Right cardiac atrium (tissue), 5 donors: ENCODE data around the gene EYA4. TPM values are rescaled to one million over a fixed set of nuclear protein-coding genes. Genes with fewer than 3 reads are reported as not detected.

Experiments
- ATAC-seq, 2 donors: fragments of 200-7000 bp; cut with Tn5 transposase; one replicate each; pipeline versions ENCODE4 v1.8.0 to v1.9.1; 2020; ENCODE audit warnings: moderate library complexity in 2 of 2, mild to moderate bottlenecking in 1 of 2
- DNase-seq, 3 donors: peaks; one replicate each; pipeline ENCODE4 v3.0.0-alpha.2; 2020
- H3K27ac ChIP-seq: one replicate; pipeline ENCODE4 v1.5.1; 2013; ENCODE audit warnings: mild to moderate bottlenecking, low read length, control low read depth, moderate library complexity
- H3K27me3 ChIP-seq: one replicate; pipeline ENCODE4 v1.6.1; 2013; ENCODE audit not compliant: control insufficient read depth, insufficient read depth
- H3K4me1 ChIP-seq: one replicate; pipeline ENCODE4 v1.6.1; 2013; ENCODE audit warnings: low read length; ENCODE audit not compliant: control insufficient read depth, insufficient read depth
- H3K4me3 ChIP-seq: one replicate; pipeline ENCODE4 v1.5.1; 2013; ENCODE audit warnings: low read length, control low read depth
- H3K9me3 ChIP-seq: one replicate; pipeline ENCODE4 v1.6.1; 2013; ENCODE audit warnings: low read length; ENCODE audit not compliant: control insufficient read depth
- WGBS: extraction: QIAGEN DNeasy Blood & Tissue Kit; methylation state at CpG from one replicate; pipeline ENCODE4 v1.1.7; 2013; 5-methylcytosine and 5-hydroxymethylcytosine counted together
- intact Hi-C, 4 donors: fragments of 100-400 bp; cut with DNase I; formaldehyde crosslinking; loops; one replicate each; pipeline versions ENCODE4 v1.11.0 to v1.14.0; 2022 to 2023
- polyA plus RNA-seq: library from polyadenylated mRNA; stranded (reverse); fragments of 200-250 nt; gene quantifications from one replicate; pipeline ENCODE4 v1.2.3, GENCODE V29; 2013
- total RNA-seq, 4 donors: library from RNA; stranded (reverse); fragmentation: NEBNext Ultra II Directional; extraction: Animal tissue kit (Norgen Biotek cat#: 25700); gene quantifications; one replicate each; pipeline ENCODE4 v1.2.1, GENCODE V29; 2021
- donor health status: healthy with polysubstance abuse.
- donor health status: DM: no; HTN: yes; CAD: no.
- donor health status: DM: no; HTN: no; CAD: no.
- donor health status: DM: no; HTN: yes; CAD: no; lungs with severe emphysema.
- donor health status: DM: yes; HTN: yes; CAD: no.

The EYA4 gene
- total and polyA plus RNA-seq, 5 donors: 4.3 to 38.2 (median 17.7) TPM

GRCh38 chr6:133214267-133214666, 26.9 kb upstream of the EYA4 start:
- H3K4me1 ChIP-seq: no peaks in the 10 kb centered on the region
- no peak for ATAC-seq
- no peak overlapping the region for H3K4me3 ChIP-seq
- no peak for DNase-seq
- no peaks in the 10 kb centered on the region for H3K9me3 ChIP-seq
- intact Hi-C loops: no loop called here
- H3K27ac ChIP-seq: no peak overlapping the region
- WGBS: 24% methylated on average over 2 of the region's 2 CpGs
- no peaks in the 10 kb centered on the region for H3K27me3 ChIP-seq

GRCh38 chr6:133218852-133219251, 22.3 kb upstream of the EYA4 start:
- no peak overlapping the region for H3K4me3 ChIP-seq
- intact Hi-C loops: no loop called here
- ATAC-seq (no peak), DNase-seq (no peak)
- H3K9me3 ChIP-seq: no peaks in the 10 kb centered on the region
- no peaks in the 10 kb centered on the region for H3K27me3 ChIP-seq
- 46% methylated on average over 3 of the region's 3 CpGs for WGBS
- no peaks in the 10 kb centered on the region for H3K4me1 ChIP-seq
- H3K27ac ChIP-seq: no peak overlapping the region

GRCh38 chr6:133223452-133224029, 17.6 kb upstream of the EYA4 start:
- no peaks in the 10 kb centered on the region for H3K27me3 ChIP-seq
- H3K9me3 ChIP-seq: no peaks in the 10 kb centered on the region
- WGBS: 85% methylated on average over 3 of the region's 3 CpGs
- intact Hi-C loops: no loop called here
- H3K27ac ChIP-seq: no peak overlapping the region
- no peak for ATAC-seq
- H3K4me3 ChIP-seq: no peak overlapping the region
- no peak for DNase-seq
- H3K4me1 ChIP-seq: no peaks in the 10 kb centered on the region

GRCh38 chr6:133225560-133225959, 15.6 kb upstream of the EYA4 start:
- Histone ChIP-seq H3K9me3 (no peaks in the 10 kb centered on the region), H3K27ac (no peak overlapping the region), H3K27me3 (no peaks in the 10 kb centered on the region), H3K4me3 (no peak overlapping the region), H3K4me1 (no peaks in the 10 kb centered on the region)
- no peak for DNase-seq
- intact Hi-C loops: no loop called here
- no peak for ATAC-seq
- WGBS: 94% methylated on average over 2 of the region's 2 CpGs

GRCh38 chr6:133227344-133227743, 13.8 kb upstream of the EYA4 start:
- intact Hi-C loops: no loop called here

GRCh38 chr6:133230052-133230451, 11.1 kb upstream of the EYA4 start:
- intact Hi-C loops: no loop called here
- Histone ChIP-seq H3K9me3 (no peaks in the 10 kb centered on the region), H3K27me3 (no peaks in the 10 kb centered on the region), H3K4me3 (no peak overlapping the region), H3K4me1 (no peaks in the 10 kb centered on the region), H3K27ac (no peak overlapping the region)
- no peak for DNase-seq
- no peak for ATAC-seq
- 85% methylated on average over 1 of the region's 1 CpG for WGBS

More at GRCh38 chr6:133227344-133227743, 13.8 kb upstream of the EYA4 start:
- DNase-seq: no peak
- ATAC-seq: no peak
- Histone ChIP-seq H3K4me3 (no peak overlapping the region), H3K27me3 (no peaks in the 10 kb centered on the region), H3K27ac (no peak overlapping the region), H3K4me1 (no peaks in the 10 kb centered on the region), H3K9me3 (no peaks in the 10 kb centered on the region)

GRCh38 chr6:133235221-133235620, 5.9 kb upstream of the EYA4 start:
- DNase-seq (no peak), ATAC-seq (no peak)
- Histone ChIP-seq H3K4me3 (no peak overlapping the region), H3K4me1 (no peaks in the 10 kb centered on the region), H3K27ac (no peak overlapping the region), H3K9me3 (no peaks in the 10 kb centered on the region), H3K27me3 (no peaks in the 10 kb centered on the region)
- intact Hi-C loops: no loop called here
- WGBS: 91% methylated on average over 1 of the region's 1 CpG

GRCh38 chr6:133236932-133237331, 4.2 kb upstream of the EYA4 start:
- ATAC-seq (no peak), DNase-seq (no peak)
- intact Hi-C loops: no loop called here
- no peaks in the 10 kb centered on the region for H3K9me3 ChIP-seq
- no peaks in the 10 kb centered on the region for H3K27me3 ChIP-seq
- WGBS: 78% methylated on average over 1 of the region's 1 CpG
- H3K4me1 ChIP-seq: no peaks in the 10 kb centered on the region
- H3K27ac ChIP-seq: no peak overlapping the region
- H3K4me3 ChIP-seq: no peak overlapping the region

GRCh38 chr6:133240511-133241085, 559 bp upstream of the EYA4 start:
- intact Hi-C loops: no loop called here
- H3K4me1 ChIP-seq: no peaks in the 10 kb centered on the region
- H3K9me3 ChIP-seq: no peaks in the 10 kb centered on the region
- no peaks in the 10 kb centered on the region for H3K27me3 ChIP-seq
- H3K4me3 ChIP-seq: peak overlapping the region; percentile 56
- H3K27ac ChIP-seq: peak overlapping the region; percentile 57
- WGBS: 8% methylated on average over 37 of the region's 37 CpGs
- ATAC-seq: peak; percentile 71 to 79
- DNase-seq: peak; percentile 35 to 77 (median 74)

GRCh38 chr6:133241901-133242636, 912 bp downstream of the EYA4 start:
- ATAC-seq (peak; percentile 30 to 57), DNase-seq (peak in 2 of 3 donors; percentile 69 to 70)
- peak overlapping the region; percentile 56 for H3K4me3 ChIP-seq
- whole genome bisulfite sequencing: under 1% methylated on average over 52 of the region's 52 CpGs
- no peaks in the 10 kb centered on the region for H3K27me3 ChIP-seq
- intact Hi-C loops: no loop called here
- no peaks in the 10 kb centered on the region for H3K4me1 ChIP-seq
- peak overlapping the region; percentile 74 for H3K27ac ChIP-seq
- H3K9me3 ChIP-seq: no peaks in the 10 kb centered on the region
